Uterus (tissue), 2 donors: ENCODE results near the gene BAK1.
"Not testable (repeated sequence)": the region's sequence is repeated elsewhere in the genome, so short reads cannot be mapped to it uniquely, and the experiment has no call there.

Source experiments
- CTCF ChIP-seq, 4 experiments: fragments of 200-600 bp in 2 of 4; fragments of 450-650 bp in 2 of 4; sonication (generic) in 2 of 4; IDR thresholded peaks; one replicate each; pipeline ENCODE4 v1.5.1; 2016 to 2019; ENCODE audit warnings: antibody characterized with exemption in 4 of 4, mild to moderate bottlenecking in 2 of 4, moderate library complexity in 1 of 4
- POLR2A ChIP-seq, 2 donors: fragments of 450-650 bp; IDR thresholded peaks; one replicate each; pipeline ENCODE4 v1.6.1; 2016; ENCODE audit warnings: antibody characterized with exemption in 2 of 2, mild to moderate bottlenecking in 1 of 2, moderate library complexity in 1 of 2

DNA sequence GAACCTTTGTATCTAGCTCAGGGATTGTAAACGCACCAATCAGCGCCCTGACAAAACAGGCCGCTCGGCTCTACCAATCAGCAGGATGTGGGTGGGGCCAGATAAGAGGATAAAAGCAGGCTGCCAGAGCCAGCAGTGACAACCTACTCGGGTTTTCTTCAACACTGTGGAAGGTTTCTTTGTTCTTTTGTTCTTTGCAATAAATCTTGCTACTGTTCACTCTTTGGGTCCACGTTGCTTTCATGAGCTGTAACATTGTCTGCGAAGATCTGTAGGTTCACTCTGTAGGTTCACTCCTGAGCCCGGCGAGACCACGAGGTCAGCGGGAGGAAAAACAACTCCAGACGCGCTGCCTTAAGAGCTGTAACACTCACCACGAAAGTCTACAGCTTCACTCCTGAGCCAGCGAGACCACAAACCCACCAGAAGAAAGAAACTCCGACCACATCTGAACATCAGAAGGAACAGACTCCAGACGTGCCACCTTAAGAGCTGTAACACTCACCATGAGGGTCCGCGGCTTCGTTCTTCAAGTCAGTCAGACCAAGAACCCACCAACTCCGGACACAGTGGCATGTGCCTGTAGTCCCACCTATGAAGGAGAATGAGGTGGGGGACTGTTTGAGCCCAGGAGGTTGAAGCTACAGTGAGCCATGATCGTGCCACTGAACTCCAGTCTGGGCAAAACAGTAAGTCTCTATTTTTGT lies 46.8 kb downstream of the BAK1 start:
- TF ChIP-seq CTCF, POLR2A (IDR thresholded peaks at IDR 0.05): not testable (repeated sequence)
